HG02852 (cell line): ENCODE measurements around the gene SCGB1A1.

ENCODE experiments used
- ATAC-seq: cut with Tn5 transposase; IDR thresholded peaks from one replicate; pipeline ENCODE4 v1.9.1; 2021; ENCODE audit warnings: mild to moderate bottlenecking, moderate library complexity; ENCODE audit not compliant: unreplicated experiment

Gene SCGB1A1

DNA sequence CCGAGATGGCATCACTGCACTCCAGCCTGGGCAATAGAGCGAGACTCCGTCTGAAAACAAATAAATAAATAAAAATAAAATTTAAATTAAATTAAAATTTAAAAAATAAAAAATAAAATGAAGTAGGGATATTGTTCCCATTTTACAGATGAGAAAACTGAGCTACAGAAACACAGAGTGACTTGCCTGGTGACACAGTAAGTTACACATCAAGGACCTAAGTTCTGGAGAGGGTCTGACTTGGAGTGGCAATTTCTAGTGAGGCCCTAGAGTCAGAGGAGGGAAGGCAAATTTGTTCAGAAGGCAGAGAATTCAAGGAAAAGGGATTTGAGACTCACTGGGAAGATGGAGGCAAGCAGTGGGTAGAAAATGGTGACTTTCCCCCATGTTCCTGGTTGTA is 2.0 kb downstream of the SCGB1A1 start:
- no peak for ATAC-seq

DNA sequence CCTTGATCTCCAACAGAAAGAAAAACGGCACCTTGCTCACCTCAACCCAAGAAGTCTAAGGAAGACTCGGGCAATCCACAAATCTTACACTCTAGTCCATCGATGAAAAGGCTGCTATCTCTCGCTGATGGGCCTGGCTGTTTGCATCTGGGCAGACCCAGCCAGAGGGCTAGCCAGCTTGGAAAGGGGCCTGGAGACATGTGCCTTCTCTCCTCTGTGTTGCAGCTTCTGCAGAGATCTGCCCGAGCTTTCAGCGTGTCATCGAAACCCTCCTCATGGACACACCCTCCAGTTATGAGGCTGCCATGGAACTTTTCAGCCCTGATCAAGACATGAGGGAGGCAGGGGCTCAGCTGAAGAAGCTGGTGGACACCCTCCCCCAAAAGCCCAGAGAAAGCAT is 3.2 kb downstream of the SCGB1A1 start:
- no peak for ATAC-seq

- ATAC-seq: no peak
Observed at GRCh38 chr11:62423012-62423411, 4.2 kb downstream of the SCGB1A1 start.

- no peak for ATAC-seq
Observed at GRCh38 chr11:62427630-62428233, 8.9 kb downstream of the SCGB1A1 start.

GRCh38 chr11:62428871-62429560 is 10.2 kb downstream of the SCGB1A1 start:
- no peak for ATAC-seq

GRCh38 chr11:62430425-62430824 is 11.6 kb downstream of the SCGB1A1 start:
- ATAC-seq: no peak

DNA sequence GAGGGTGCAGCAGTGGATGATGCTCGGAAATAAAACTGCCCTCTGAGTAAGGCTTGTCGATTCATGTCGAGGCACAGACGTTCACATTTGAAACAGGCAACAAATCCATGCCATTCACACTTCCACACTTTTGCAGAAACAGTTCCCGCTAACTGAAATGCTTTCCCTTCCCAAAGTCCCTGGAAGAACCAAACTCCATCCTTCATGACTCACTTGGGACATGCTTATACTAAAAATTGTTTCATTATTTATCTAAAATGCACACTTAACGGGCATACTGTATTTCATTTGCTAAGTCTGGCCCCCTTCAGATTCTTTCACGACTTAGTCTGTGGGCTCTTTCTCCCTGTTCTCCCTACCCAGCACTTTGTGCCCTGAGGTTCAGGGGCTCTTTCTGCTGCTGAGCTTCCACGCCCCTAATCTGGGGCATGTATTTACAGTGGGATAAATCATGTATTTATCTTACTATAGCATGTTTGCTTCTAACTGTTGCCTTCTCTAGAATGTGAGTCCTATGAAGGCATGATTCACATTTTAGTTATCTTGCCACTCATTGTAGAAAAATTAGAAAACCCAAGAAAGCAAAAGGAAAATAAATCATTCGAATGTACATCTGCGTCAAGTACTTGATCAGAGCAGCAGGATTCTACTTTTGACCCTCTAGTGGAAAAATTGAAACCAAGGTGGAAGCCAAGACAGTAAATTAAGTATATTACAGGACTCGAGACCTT is 12.5 kb downstream of the SCGB1A1 start:
- no peak for ATAC-seq

GRCh38 chr11:62432695-62433094 is 13.9 kb downstream of the SCGB1A1 start:
- no peak for ATAC-seq

GRCh38 chr11:62433141-62433903 is 14.5 kb downstream of the SCGB1A1 start:
- no peak for ATAC-seq

DNA sequence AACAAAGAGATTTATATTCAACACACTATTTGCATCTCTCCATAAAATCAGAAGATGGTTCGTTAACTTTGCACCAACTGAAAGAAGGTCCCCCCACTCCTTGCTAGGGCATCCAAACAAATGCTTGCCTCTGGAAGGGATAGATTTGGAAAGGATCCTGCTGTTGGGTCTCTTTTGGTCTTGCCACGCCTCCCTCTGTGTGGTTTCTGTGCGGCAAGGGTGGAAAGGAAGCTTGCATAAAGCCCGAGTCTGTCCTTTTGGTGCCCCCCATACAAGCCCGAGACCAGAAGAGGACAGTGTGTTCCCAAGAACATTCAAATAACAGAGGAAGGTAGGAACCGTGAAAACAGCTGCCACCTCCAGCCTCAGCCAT is 15.1 kb downstream of the SCGB1A1 start:
- ATAC-seq: no peak

GRCh38 chr11:62435846-62436660 is 17.2 kb downstream of the SCGB1A1 start:
- ATAC-seq: no peak

- no peak for ATAC-seq
Observed at GRCh38 chr11:62437616-62438015, 18.8 kb downstream of the SCGB1A1 start.

- ATAC-seq: no peak
Observed at GRCh38 chr11:62438641-62439040, 19.8 kb downstream of the SCGB1A1 start.

- no peak for ATAC-seq
Observed at GRCh38 chr11:62439785-62440602, 21.2 kb downstream of the SCGB1A1 start.

DNA sequence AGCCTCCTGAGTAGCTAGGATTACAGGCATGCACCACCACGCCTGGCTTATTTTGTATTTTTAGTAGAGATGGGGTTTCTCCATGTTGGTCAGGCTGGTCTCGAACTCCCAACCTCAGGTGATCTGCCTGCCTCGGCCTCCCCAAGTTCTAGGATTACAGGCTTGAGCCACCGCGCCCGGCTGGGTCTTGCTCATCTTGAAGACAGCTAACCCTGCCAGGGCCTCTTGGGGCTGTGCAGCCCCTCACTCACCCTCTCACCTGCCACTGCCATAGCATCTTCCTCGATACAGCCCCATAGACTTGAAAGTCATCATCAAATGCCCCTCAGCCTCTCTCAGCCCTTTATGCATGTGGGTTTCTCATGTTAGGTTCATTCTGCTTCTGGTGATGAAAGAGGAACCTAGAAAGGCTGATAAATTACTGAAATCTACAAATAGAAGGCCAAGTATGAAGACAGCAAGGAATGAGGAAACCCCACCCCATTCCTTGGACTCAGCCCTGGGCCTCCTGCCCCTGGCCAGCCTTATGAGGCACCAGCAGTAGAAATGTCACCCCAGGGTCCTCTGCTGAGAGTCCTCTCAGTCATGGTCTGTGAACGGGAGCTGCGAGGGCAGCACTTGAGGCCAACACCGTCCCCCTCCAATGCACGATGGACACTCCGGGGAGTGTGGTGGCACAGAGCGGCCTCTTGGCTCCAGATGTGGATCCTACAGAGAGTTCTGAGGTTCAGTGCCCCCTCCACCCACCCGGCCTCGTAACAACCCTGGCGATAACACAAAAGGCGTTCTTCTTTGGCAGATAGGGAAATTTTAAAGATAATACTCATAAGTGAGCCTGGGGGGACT is 24.8 kb downstream of the SCGB1A1 start:
- no peak for ATAC-seq

GRCh38 chr11:62444236-62444833 is 25.5 kb downstream of the SCGB1A1 start:
- no peak for ATAC-seq

- no peak for ATAC-seq
Observed at GRCh38 chr11:62444835-62445234, 26.0 kb downstream of the SCGB1A1 start.

GRCh38 chr11:62445314-62445740 is 26.5 kb downstream of the SCGB1A1 start:
- no peak for ATAC-seq
